GM12878 (cell line): ENCODE data around the gene GNG12.

Source experiments
- ATF7 ChIP-seq: fragments of 450-650 bp; IDR thresholded peaks from 2 replicates; pipeline ENCODE4 v1.6.1; 2016; ENCODE audit warnings: low read depth, mild to moderate bottlenecking
- BMI1 ChIP-seq: fragments of 450-650 bp; IDR thresholded peaks from 2 replicates; pipeline ENCODE4 v1.6.1; 2016; ENCODE audit warnings: mild to moderate bottlenecking, moderate library complexity, borderline replicate concordance
- CBX5 ChIP-seq: sonication (generic); IDR thresholded peaks from 2 replicates; pipeline ENCODE4 v1.6.1; 2016; ENCODE audit warnings: low read depth, moderate library complexity, mild to moderate bottlenecking, inconsistent platforms
- HDGF ChIP-seq: fragments of 450-650 bp; IDR thresholded peaks from 2 replicates; pipeline ENCODE4 v1.6.1; 2016; ENCODE audit warnings: antibody characterized with exemption
- MTA2 ChIP-seq: fragments of 450-650 bp; IDR thresholded peaks from 2 replicates; pipeline ENCODE4 v1.6.1; 2016; ENCODE audit warnings: low read depth, mild to moderate bottlenecking, moderate library complexity
- POLR2AphosphoS5 ChIP-seq: IDR thresholded peaks from 2 replicates; pipeline ENCODE4 v1.6.1; 2011; ENCODE audit warnings: mild to moderate bottlenecking, low read length, inconsistent platforms
- SMAD1 ChIP-seq: fragments of 450-650 bp; IDR thresholded peaks from 2 replicates; pipeline ENCODE4 v1.6.1; 2018; ENCODE audit warnings: mild to moderate bottlenecking, low read depth; ENCODE audit not compliant: partially characterized antibody
- TCF12 ChIP-seq: IDR thresholded peaks from 2 replicates; pipeline ENCODE4 v1.6.1; 2011; ENCODE audit warnings: low read depth, mild to moderate bottlenecking, low read length
- TCF3 ChIP-seq: IDR thresholded peaks from 2 replicates; pipeline ENCODE4 v1.6.1; 2012; ENCODE audit warnings: low read depth, mild to moderate bottlenecking, low read length, borderline replicate concordance; ENCODE audit not compliant: insufficient read depth
- YBX1 ChIP-seq: fragments of 450-650 bp; IDR thresholded peaks from 2 replicates; pipeline ENCODE4 v1.6.1; 2016; ENCODE audit warnings: antibody characterized with exemption
- ZNF24 ChIP-seq: fragments of 450-650 bp; IDR thresholded peaks from 2 replicates; pipeline ENCODE4 v1.6.1; 2017; ENCODE audit warnings: antibody characterized with exemption, mild to moderate bottlenecking
- ZNF384 ChIP-seq: IDR thresholded peaks from 2 replicates; pipeline ENCODE4 v1.6.1; 2012; ENCODE audit warnings: low read depth, mild to moderate bottlenecking, low read length, improper control_type of control experiment, borderline replicate concordance
- TF ChIP-seq, protein P1 (sequence below): fragments of 450-650 bp; conservative IDR thresholded peaks from 2 replicates; pipeline ENCODE4 v1.6.1; 2017; ENCODE audit warnings: mild to moderate bottlenecking, moderate library complexity
- TF ChIP-seq, protein P2 (sequence below), 3 experiments: IDR thresholded peaks in 2 of 3; conservative IDR thresholded peaks in 1 of 3; 2 replicates each; pipeline ENCODE4 v1.5.1; 2011; ENCODE audit warnings: low read depth in 3 of 3, low read length in 3 of 3, mild to moderate bottlenecking in 3 of 3, control low read depth in 2 of 3, moderate library complexity in 2 of 3, inconsistent platforms in 1 of 3, mixed read lengths in 1 of 3; ENCODE audit not compliant: control insufficient read depth in 2 of 3, insufficient read depth in 1 of 3; ENCODE audit errors: extremely low read depth in 1 of 3

DNA sequence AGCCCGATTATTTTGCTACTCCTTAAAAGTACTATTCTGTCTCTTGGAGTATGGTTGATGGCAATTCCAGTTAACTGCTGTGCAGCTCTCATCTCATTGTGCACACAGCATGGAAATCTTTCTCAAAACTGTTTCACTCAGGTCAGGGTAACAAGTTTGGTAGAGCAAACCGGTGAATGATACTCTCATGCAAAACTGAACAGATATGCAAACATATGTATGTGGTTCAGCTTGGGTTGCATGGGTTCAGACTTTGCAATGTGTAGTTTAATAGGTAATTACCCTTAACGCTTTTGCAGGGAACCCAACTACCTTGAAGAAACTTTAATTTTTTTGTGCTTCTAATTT lies 146.1 kb downstream of the GNG12 start:
- TF ChIP-seq SMAD1 = no peak
- TF ChIP-seq TCF3 = no peak
- no peak for TF ChIP-seq TCF12
- TF ChIP-seq, protein P1, sequence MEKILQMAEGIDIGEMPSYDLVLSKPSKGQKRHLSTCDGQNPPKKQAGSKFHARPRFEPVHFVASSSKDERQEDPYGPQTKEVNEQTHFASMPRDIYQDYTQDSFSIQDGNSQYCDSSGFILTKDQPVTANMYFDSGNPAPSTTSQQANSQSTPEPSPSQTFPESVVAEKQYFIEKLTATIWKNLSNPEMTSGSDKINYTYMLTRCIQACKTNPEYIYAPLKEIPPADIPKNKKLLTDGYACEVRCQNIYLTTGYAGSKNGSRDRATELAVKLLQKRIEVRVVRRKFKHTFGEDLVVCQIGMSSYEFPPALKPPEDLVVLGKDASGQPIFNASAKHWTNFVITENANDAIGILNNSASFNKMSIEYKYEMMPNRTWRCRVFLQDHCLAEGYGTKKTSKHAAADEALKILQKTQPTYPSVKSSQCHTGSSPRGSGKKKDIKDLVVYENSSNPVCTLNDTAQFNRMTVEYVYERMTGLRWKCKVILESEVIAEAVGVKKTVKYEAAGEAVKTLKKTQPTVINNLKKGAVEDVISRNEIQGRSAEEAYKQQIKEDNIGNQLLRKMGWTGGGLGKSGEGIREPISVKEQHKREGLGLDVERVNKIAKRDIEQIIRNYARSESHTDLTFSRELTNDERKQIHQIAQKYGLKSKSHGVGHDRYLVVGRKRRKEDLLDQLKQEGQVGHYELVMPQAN = no peak
- TF ChIP-seq HDGF = no peak
- no peak for TF ChIP-seq ZNF384
- no peak for TF ChIP-seq YBX1
- no peak for TF ChIP-seq CBX5
- TF ChIP-seq, protein P2, sequence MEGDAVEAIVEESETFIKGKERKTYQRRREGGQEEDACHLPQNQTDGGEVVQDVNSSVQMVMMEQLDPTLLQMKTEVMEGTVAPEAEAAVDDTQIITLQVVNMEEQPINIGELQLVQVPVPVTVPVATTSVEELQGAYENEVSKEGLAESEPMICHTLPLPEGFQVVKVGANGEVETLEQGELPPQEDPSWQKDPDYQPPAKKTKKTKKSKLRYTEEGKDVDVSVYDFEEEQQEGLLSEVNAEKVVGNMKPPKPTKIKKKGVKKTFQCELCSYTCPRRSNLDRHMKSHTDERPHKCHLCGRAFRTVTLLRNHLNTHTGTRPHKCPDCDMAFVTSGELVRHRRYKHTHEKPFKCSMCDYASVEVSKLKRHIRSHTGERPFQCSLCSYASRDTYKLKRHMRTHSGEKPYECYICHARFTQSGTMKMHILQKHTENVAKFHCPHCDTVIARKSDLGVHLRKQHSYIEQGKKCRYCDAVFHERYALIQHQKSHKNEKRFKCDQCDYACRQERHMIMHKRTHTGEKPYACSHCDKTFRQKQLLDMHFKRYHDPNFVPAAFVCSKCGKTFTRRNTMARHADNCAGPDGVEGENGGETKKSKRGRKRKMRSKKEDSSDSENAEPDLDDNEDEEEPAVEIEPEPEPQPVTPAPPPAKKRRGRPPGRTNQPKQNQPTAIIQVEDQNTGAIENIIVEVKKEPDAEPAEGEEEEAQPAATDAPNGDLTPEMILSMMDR (IDR thresholded peaks at IDR 0.05 in 2 of 3, conservative IDR thresholded peaks at IDR 0.05 in 1 of 3; ENCODE audit: control insufficient read depth in 2 of 3, extremely low read depth in 1 of 3, insufficient read depth in 1 of 3, low read depth in 3 of 3, low read length in 3 of 3) = no peak
- no peak for TF ChIP-seq MTA2
- TF ChIP-seq ZNF24 = no peak
- TF ChIP-seq ATF7 = no peak
- no peak for TF ChIP-seq BMI1
- no peak for TF ChIP-seq POLR2AphosphoS5
